Measurements from ENCODE around the gene CDHR5.
A peak's percentile ranks its signal among the peaks of the same experiment; 100 is the strongest.

The CDHR5 gene

GRCh38 chr11:571802-572185 is 53.0 kb downstream of the CDHR5 start:
- FAIRE-seq (no peak), DNase-seq (ENCODE audit: insufficient read length, low spot score) (no peak)

DNA sequence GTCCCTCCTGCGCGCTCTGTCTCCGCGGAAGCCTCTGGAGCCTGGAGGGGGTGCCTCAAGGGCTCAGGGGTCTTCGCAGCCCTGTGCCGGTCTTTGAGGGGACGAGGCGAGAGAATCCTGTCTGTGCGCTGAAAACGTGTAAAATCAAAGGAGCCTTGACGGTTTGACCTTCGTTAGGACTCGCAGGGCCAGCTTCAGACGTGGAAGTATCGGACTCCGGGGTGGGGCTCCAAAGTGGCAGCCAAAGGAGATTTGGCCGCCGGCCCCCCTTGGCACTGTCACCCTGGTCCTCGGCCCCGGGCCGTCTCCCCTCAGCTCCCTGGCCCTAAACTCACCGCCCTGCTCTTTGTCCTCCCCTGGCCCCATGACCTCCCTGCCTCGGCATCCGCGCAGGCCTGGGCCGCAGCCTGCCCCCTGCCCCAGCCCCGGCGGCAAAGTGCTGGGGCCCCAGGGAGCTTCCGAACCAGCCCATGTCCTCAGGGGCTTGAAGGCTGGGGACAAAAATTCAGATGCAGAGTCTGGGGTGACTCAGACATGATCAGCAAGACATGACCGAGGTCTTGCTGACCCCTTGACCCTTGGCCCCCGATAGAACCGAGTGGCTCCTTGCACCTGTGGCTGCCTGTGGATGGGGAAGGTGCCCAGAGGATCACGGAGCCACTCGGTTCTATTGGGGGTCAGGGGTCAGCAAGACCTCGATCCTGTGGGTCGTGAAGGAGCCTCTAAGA is 55.4 kb downstream of the CDHR5 start:
- FAIRE-seq (no peak), DNase-seq (ENCODE audit: insufficient read length, low spot score) (no peak)

GRCh38 chr11:568306-569157 is 56.2 kb downstream of the CDHR5 start:
- peak; percentile 99 for FAIRE-seq
- DNase-seq (ENCODE audit: insufficient read length, low spot score): peak; percentile 95

- FAIRE-seq: peak; percentile 76
Observed at GRCh38 chr11:567629-568292, 57.0 kb downstream of the CDHR5 start.

GRCh38 chr11:567011-567628 is 57.6 kb downstream of the CDHR5 start:
- FAIRE-seq (no peak), DNase-seq (ENCODE audit: insufficient read length, low spot score) (no peak)

More at GRCh38 chr11:567629-568292, 57.0 kb downstream of the CDHR5 start:
- no peak for DNase-seq (ENCODE audit: insufficient read length, low spot score)

All from HTR-8/SVneo (cell line).